ENCODE data around the gene ABCC1.

- TF ChIP-seq CTCF (IDR thresholded peaks at IDR 0.05; ENCODE audit: poor library complexity) (no peak), EZH2 (IDR thresholded peaks at IDR 0.05; ENCODE audit: borderline replicate concordance) (no peak)
Measured at GRCh38 chr16:15971440-15971815, 22.0 kb downstream of the ABCC1 start.
